NCI-H748 treated with DMSO at 0.1 percent for 48 hours (cell line): ENCODE measurements around the gene IFIT1B.
"Not testable (repeated sequence)": the region's sequence is repeated elsewhere in the genome, so short reads cannot be mapped to it uniquely, and the experiment has no call there.

Experiments
- DNase-seq: peaks from one replicate; lab custom pipeline; 2025; lab: John Stamatoyannopoulos, UW

The IFIT1B gene

GRCh38 chr10:89377705-89378637 lies at the start of gene IFIT1B:
IFIT1B (plus strand) TSS chr10:89378056; CDS start chr10:89378136, 80 bp downstream.
- no peak for DNase-seq

- DNase-seq = no peak
Measured at GRCh38 chr10:89329151-89329550, 48.7 kb upstream of the IFIT1B start.

GRCh38 chr10:89330014-89330413 lies 47.8 kb upstream of the IFIT1B start:
- not testable (repeated sequence) for DNase-seq

- no peak for DNase-seq
Measured at GRCh38 chr10:89330537-89331212, 47.2 kb upstream of the IFIT1B start.

GRCh38 chr10:89331487-89332122 lies 46.3 kb upstream of the IFIT1B start:
- not testable (repeated sequence) for DNase-seq

GRCh38 chr10:89332123-89332633 lies 45.7 kb upstream of the IFIT1B start:
- DNase-seq = no peak

- DNase-seq = no peak
Measured at GRCh38 chr10:89335226-89335625, 42.6 kb upstream of the IFIT1B start.

- no peak for DNase-seq
Measured at GRCh38 chr10:89336241-89336640, 41.6 kb upstream of the IFIT1B start.

GRCh38 chr10:89337484-89337883 lies 40.4 kb upstream of the IFIT1B start:
- no peak for DNase-seq

- no peak for DNase-seq
Measured at GRCh38 chr10:89338713-89339112, 39.1 kb upstream of the IFIT1B start.

GRCh38 chr10:89339875-89340274 lies 38.0 kb upstream of the IFIT1B start:
- no peak for DNase-seq

GRCh38 chr10:89341649-89342048 lies 36.2 kb upstream of the IFIT1B start:
- no peak for DNase-seq

GRCh38 chr10:89342206-89342958 lies 35.5 kb upstream of the IFIT1B start:
- no peak for DNase-seq

GRCh38 chr10:89343089-89343767 lies 34.6 kb upstream of the IFIT1B start:
- no peak for DNase-seq

GRCh38 chr10:89344156-89344555 lies 33.7 kb upstream of the IFIT1B start:
- DNase-seq = no peak

GRCh38 chr10:89345367-89346000 lies 32.4 kb upstream of the IFIT1B start:
- DNase-seq = no peak

- DNase-seq = no peak
Measured at GRCh38 chr10:89346405-89347254, 31.2 kb upstream of the IFIT1B start.

- no peak for DNase-seq
Measured at GRCh38 chr10:89347701-89348457, 30.0 kb upstream of the IFIT1B start.

GRCh38 chr10:89348481-89348880 lies 29.4 kb upstream of the IFIT1B start:
- no peak for DNase-seq
